D721Med (cell line): ENCODE data around the gene NGFR.

Experiments used
- DNase-seq: peaks from one replicate; pipeline ENCODE4 v3.0.0; 2011; ENCODE audit warnings: low spot score; ENCODE audit not compliant: insufficient read length
- FAIRE-seq: peaks from 2 replicates; lab custom pipeline; 2011; peaks lifted over from hg19 to GRCh38; lab: Jason Lieb, UNC
- CTCF ChIP-seq: IDR thresholded peaks from 2 replicates; pipeline ENCODE4 v1.5.1; 2012; ENCODE audit warnings: mild to moderate bottlenecking, control low read depth; ENCODE audit not compliant: insufficient read depth; ENCODE audit errors: missing control alignments

Gene NGFR, protein sequence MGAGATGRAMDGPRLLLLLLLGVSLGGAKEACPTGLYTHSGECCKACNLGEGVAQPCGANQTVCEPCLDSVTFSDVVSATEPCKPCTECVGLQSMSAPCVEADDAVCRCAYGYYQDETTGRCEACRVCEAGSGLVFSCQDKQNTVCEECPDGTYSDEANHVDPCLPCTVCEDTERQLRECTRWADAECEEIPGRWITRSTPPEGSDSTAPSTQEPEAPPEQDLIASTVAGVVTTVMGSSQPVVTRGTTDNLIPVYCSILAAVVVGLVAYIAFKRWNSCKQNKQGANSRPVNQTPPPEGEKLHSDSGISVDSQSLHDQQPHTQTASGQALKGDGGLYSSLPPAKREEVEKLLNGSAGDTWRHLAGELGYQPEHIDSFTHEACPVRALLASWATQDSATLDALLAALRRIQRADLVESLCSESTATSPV

DNA sequence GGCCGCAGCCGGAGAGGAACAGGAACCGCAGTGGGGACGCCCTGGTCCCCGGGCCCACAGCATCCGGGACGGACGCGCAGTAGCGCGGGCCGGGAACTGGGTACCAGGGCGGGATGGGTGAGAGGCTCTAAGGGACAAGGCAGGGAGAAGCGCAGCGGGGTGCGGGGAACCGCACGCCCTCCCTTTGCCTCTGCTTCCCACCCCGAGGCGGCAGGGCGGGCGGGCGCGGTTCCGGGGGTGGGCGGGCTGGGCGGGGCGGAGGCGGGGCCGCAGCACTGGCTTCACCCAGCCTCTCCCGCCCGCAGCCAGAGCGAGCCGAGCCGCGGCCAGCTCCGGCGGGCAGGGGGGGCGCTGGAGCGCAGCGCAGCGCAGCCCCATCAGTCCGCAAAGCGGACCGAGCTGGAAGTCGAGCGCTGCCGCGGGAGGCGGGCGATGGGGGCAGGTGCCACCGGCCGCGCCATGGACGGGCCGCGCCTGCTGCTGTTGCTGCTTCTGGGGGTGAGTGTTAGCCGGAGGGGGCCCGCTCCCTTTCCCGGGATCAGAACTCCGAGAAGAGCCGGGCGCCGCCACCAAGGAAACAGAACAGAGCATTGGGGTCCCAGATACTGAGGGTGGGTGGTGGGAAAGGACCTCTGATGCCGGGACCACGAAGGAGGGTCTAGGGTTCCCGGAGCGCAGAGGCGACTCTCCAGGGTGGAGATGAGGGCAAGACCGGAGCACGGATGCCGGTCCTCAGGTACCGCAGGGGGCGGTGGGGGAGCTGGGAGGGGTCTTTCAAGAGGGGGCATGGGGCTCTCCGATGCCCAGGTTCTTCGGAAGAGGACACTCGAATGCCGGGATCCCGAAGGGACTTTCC lies at the start of gene NGFR:
Gene NGFR, plus strand, starts transcription at position 308 of the 856 bp plus-strand sequence. Its CDS starts 125 bp downstream, at position 433.
- FAIRE-seq (no peak), DNase-seq (peak; percentile 64)
- TF ChIP-seq CTCF, result peak; percentile 12

GRCh38 chr17:49445591-49445990 lies 49.5 kb upstream of the NGFR start:
- TF ChIP-seq CTCF, result no peak
- DNase-seq (no peak), FAIRE-seq (no peak)

- TF ChIP-seq CTCF, result no peak
- DNase-seq, result no peak
- FAIRE-seq, result no peak
Measured at GRCh38 chr17:49447628-49448302, 47.3 kb upstream of the NGFR start.

- DNase-seq, result no peak
- FAIRE-seq, result no peak
- TF ChIP-seq CTCF, result no peak
Measured at GRCh38 chr17:49450181-49450580, 44.9 kb upstream of the NGFR start.

- no peak for TF ChIP-seq CTCF
- no peak for FAIRE-seq
Measured at GRCh38 chr17:49450735-49451134, 44.4 kb upstream of the NGFR start.

DNA sequence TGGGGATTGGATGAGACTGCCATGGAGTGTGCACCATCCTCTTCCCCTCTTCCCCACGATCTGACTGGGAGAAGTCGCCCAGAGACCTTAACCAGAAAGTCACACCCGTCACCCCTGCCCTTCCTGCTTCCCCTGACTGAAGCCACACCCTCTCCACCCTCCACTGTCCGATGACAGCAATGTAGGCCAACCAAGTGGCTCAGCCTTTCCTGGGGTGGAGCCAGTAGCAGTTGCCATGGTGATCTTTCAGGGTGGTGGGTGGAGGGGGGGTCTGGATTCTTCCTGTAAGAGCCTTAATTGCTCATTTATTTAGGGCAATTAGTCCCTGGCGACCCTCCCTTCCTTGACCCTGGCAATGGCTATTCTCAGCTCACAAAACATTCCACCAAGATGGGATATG lies 42.9 kb upstream of the NGFR start:
- FAIRE-seq, result no peak
- TF ChIP-seq CTCF, result no peak

More at GRCh38 chr17:49450735-49451134, 44.4 kb upstream of the NGFR start:
- DNase-seq, result no peak

More for the DNA sequence above, 42.9 kb upstream of the NGFR start:
- no peak for DNase-seq
